GM19455 (cell line): ENCODE results near the gene ZNFX1.
"Not testable (repeated sequence)": the region's sequence is repeated elsewhere in the genome, so short reads cannot be mapped to it uniquely, and the experiment has no call there.

Source experiments
- ATAC-seq: cut with Tn5 transposase; IDR thresholded peaks from one replicate; pipeline ENCODE4 v1.9.1; 2021; ENCODE audit not compliant: unreplicated experiment

The ZNFX1 gene

DNA sequence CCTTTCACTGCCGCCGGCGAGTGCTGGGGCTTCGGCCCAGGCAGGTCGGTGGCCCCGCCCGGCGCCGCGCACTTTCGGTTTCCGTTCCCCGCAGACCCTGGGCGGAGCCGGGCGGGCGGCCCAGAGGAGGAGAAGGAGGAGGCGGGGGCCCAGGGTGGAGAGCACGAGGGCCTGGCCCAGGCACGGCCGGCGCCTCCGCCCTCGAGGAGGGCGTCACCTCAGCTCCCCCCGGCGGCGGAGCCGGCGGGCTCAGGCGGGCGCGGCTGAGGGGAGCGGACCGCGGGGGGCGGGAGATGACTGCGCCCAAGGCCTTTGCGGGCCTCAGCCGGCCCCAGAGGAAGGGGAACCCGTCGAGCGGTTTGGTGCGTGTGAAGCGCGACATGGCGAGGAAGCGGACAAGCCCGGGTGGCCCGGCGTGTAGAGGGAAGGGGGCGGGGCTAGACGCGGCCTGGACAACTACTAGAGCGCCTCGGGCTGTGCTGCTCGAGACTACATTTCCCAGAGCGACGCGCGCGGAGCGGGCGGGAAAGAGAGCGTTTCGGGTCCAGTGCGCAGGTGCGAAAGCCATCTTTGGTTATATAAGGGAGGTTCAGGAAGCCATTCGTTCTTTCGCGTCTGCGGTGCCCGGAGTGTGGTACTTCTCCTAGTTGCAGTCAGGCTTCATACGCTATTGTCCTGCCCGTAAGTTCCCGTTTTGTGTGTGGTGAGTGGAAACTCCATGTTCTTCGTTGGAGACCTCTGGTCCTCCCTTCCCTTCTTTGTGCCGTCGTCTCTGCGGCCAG lies at the start of gene ZNFX1:
TSS of gene ZNFX1 (minus strand) at position 22 of the 782 bp plus-strand sequence. CDS start 2,218 bp downstream, outside the sequence.
- peak; percentile 82 for ATAC-seq

DNA sequence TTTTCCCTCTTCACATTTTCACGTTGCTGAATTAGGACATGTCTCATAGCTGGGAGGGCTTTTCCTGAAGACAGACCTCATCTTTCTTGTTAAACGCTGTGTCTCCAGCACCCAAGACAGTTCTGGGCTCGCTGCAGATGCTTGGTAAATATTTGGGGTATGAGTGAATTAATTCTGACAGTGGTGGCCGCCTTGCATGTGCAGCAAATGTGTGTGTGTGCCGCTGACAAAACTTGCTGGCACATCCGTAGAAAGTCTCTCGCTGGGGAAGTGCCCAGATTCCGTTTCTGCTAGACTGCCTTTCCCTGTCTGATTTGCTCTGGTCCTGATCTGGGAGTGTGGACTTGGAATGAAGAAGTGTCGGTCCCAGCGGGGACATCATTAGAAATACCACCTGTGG lies 48.2 kb upstream of the ZNFX1 start:
- ATAC-seq: no peak

DNA sequence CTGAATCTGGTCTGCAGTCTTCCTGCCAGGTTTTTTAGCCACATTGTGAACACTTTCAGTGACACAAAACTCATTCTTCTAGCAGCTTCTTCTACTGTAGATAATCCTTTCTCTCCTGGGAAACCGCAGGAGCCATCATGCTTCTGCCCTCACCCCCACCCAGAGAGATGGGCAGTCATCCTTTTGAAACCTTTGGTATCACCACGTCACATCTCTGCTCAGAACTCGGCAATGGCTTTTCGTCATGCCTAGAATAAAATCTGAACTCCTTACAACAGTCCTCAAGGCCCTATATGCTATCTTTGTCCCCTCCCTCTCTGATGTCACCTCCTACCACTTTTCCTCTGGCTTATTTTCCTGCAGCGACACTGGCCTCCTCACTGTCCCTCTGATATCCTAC lies 46.4 kb upstream of the ZNFX1 start:
- no peak for ATAC-seq

DNA sequence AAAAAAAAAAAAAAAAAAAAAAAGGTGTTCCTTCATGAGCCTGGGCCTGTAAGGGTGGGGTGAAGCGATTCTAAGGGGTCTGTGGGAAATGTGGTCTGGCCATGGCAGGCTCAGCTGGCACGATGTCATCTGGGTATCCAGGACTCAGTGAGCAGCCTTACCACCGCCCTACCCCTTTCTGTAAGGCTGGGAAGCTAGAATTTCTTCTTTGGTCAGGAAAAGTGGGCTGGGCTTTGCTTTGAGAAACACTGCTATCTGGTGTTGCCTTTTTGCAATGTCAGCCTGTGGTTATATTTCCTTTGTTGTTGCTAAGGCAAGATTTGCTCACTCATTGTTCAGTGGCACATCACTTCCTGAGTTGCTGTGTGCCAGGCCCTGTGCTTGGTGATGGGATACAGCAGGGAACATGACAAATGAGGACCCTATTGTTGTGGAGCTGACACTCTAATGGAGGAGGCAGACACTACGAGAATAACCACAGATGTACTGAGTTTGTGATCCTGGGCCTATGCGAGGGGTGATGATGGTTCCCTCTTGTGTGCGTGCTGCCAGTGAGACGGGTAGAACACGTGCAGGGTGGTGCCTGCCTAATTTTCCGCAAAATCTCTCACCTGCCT lies 45.9 kb upstream of the ZNFX1 start:
- ATAC-seq: no peak

DNA sequence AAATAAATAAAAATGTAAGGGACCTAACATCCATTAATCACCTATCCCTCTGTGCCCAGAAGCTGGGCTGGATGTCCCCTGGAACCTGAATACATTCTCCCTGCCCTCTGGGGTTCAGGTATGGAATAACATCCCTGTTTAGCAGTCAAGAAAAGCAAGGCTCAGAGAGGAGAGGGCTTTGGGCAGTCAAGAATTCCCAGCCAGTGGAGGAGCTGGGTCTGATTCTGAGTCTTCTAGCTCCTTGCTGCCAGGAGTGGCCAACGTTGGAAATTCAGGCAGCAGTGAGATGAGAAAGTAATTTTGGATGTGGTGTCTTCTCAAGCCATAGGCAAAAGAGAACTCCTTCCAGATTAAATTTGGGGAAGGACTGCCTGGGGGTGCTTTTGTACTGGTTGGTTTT lies 42.6 kb upstream of the ZNFX1 start:
- no peak for ATAC-seq

DNA sequence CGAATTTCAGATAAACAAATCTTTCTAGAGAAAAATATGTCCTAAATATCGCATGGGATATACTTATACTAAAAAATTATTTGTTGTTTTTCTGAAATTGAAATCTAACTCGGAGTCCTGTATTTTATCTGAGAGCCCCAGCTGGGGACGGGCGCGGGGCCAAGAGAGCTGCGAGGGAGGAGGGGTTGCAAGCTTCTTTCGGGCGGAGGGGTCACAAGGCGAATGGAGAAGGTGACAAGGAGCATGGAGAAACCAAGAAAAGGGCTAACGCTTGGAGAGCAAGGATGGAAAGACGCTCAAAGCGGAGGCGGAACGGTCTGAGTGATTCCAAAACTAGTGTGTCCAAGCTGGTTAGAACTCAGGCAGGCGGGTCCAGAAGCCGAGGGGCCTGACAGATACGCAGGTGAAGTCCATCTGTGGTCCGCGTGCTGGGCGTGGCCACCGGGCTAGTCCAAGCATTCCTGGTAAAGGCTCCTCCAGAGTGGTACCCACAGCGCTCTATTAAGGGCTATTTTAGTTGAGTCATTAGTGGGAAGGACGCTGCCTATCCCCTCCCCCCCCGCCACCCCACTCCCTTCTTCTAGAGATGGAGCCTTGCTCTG lies 41.5 kb upstream of the ZNFX1 start:
- no peak for ATAC-seq

DNA sequence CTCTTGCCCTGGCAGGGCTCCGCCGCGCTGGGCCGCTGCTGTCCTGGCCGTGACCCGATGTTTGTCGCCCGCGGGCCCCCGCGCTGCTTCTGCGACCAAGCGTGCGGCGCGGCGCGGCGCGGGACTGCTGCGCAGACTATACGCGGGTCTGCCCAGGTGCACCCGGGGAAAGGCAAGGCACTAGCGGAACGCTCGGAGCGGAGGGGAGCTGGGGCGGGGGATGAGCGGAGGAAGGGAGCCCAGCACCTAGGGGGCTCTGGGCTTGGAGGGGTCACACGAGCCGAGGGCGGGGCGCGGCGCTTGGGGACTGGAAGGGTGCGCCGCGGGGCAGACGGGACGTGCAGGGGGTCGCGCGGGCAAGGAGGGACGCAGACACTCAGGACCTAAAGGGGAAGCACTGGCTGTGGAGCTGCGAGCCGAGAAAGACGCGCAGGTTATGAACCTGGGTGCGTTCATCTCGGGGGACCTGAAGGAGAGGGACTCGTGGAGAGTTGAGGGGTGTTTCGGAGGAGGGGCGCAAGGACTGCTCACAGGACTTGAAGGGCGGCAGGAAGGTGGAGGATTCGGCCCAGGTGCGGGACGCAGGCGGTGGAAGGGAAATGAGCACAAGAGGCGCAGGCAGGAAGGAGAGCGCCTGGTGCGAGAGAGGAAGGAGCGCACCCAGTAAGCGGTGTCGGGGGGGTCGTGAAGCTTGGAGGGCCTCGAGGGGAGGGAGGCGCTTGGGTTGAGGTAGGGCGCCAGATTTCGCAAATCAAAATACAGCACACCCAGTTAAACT lies 40.8 kb upstream of the ZNFX1 start:
- no peak for ATAC-seq

DNA sequence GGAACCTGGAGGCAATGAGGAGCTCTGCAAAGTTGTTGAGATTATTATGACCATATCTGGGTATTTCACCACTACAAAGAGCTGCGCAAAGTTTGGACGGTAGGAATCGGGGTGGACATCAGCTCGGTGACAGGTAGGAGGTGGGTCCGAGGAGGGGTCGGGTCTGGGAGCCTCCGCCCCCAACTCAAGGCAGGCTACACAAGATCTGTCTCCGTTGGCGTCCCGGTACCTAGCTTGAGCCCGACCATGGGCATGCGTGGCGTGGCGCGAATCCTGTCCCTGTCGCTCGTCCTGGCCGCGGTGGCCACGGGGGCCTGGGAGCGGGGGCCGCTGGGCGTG lies 40.2 kb upstream of the ZNFX1 start:
- no peak for ATAC-seq

DNA sequence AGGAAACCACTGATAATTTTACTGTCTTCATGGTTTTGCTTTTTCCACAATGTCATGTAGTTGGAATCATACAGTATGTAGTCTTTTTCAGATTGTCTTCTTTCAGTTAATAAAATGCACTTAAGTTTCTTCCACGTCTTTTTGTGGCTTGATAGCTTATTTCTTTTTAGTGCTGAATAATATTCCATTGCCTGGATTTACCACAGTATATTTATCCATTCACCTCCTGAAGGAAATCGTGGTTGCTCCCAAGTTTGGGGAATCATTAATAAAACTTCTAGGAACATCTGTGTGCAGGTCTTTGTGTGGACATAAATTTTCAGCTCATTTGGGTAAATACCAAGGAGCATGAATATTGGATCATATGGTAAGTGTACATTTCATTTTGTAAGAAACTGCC lies 38.8 kb upstream of the ZNFX1 start:
- no peak for ATAC-seq

DNA sequence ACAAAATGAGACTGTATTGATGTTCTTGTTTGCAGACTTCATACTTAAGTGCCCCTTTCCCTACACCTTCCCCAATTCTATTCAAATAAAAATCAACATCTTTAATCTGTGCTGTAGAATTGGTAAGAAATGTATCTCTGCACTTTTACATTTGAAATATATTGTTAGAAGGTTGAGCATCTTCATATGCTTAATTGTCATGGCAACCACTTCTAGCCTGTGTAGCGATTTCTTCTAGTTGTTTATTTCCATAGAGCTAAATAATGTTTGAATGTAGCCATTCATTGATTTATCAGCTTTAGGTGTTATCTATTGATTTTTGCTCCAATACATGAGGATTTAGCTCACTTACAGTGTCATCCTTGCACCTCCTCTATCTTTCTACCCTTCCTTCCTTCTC lies 37.7 kb upstream of the ZNFX1 start:
- ATAC-seq: no peak

DNA sequence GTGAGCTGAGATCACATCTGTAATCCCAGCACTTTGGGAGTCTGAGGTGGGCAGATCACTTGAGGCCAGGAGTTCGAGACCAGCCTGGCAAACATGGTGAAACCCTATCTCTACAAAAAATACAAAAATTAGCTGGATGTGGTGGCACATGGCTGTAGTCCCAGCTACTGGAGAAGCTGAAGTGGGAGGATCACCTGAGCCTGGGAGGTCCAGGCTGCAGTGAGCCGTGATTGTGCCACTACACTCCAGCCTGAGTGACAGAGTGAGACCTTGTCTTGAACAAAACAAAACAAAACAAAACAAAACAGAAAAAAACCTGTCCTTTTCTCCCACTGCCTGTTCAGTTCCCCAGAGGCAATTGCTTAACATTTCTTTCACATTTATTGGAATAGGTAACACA lies 36.2 kb upstream of the ZNFX1 start:
- not testable (repeated sequence) for ATAC-seq

DNA sequence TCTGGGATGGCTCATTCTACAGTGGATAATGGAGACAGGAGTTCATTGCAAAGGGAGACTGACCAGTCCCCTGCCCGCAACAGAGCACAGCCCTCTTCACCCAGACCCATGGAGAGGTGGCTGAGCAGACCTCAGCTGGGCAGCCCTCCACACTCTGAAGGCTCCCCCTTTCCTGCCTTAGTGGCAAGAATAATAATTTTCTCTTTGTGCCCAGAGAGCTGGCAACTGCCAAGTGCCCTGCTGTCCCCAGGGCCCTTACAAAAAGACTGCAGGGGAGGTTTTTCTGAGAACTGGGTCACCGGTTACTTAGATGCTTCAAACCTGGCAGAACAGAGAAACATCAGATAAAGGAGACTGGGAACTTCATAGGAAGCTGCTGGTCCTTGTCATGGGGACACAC lies 35.4 kb upstream of the ZNFX1 start:
- ATAC-seq: no peak

DNA sequence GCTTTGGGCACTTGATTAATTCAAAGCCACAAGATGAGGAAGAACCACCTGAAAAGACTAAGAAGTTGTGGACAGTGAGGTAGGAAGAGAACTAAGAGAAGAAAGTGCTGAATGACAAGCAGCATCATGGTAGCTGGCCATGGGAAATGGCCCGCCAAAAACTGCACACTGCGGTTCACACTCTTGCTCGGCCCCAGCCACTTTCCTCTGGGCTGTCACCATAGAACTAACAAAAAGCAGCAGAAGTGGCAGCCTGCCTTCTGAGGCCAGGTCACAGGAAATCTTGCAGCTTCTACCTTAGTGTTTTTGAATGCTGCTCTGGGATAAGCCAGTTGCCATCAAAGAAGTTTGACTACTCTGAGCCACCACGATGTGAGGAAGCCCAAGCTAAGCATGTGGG lies 34.8 kb upstream of the ZNFX1 start:
- ATAC-seq: no peak

DNA sequence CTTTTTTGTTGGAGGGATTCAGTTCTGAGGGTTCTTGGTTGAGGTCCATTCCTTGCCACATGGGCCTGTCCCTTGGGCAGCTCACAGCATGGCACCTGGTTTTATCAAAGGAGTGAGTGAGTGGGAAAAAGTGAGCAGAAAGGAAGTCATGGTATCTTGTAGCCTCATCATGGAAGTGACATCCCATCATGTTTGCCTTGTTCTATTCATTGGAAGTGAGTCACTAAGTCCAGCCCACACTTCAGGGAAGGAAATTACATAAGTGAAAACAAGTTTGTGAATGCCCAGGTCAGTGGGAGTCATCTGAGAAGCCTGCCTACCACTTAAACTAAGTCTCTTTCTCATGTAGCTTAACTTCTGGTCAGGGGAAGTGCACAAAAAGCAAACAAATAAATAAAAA lies 32.8 kb upstream of the ZNFX1 start:
- ATAC-seq: no peak

DNA sequence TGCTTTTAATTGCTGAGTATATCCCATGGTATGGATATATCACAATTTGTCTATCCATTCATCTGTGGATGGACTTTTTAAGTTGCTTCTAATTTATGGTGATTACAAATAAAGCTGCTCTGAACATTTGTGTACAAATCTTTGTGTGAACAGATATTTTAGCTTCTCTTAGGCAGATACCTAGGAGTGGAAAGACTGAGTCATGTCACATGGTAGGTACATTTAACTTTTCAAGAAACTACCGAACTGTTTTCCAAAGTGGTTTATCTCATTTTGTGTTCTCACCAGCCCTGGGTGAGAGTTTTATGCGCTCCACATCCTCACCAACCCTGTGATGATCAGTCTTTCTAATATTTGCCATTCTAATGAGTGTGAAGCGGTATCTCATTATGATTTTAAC lies 31.0 kb upstream of the ZNFX1 start:
- no peak for ATAC-seq

DNA sequence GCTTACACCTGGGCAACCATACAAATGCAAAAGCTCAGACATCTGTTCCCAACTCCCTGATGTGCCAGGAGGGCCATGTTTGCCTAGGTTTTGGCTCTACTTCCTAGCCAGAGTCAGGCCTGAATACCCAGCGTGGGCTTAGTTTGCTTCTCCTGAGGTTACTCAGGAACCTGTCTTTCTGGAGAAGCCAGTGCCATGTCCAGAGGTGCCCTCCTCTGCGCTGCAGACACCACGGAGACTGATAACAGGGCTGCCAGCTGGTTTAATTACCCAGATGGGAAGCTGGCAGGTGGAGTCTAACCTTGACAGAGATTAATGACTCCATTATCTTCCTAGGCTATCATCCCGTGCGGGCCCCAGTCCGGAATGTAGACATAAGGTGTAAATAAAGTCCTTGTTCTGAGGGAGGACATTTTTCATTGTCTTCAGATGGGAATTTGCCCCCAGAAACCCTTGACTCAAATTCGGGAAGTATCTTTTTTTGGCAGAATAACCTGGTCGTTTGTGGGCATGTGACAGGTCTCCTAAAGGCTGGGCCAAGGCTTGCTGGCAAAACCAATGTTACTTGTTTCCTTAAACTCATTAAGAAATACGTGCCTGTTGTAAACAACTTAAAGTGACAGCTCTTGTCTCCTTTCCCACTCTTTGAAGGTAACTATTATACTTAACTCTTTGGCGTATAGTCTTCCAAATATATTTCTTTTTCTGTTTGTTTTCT lies 29.2 kb upstream of the ZNFX1 start:
- no peak for ATAC-seq

DNA sequence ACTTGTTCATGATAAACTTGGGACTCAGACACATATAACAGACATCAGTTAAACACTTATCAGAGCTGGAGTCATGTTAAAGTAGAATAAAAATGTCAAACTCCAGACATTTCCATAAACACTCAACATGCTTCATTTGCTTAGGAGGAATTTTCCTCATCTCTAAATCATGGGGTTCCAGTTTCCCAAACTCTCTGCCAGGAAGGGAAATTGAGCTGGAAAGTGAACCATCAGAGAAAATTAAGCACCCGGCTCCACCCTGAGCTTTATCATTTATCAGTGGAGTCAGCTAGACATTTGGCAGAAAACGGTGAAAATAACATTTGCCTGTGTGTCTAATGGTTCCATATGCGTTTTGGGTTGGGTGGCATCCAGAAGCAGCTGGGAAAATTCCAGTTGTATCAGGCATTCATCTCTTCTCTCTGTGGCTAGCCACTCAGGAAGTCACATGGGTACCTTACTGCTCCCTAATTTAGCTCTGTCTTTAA lies 25.3 kb upstream of the ZNFX1 start:
- ATAC-seq: no peak

DNA sequence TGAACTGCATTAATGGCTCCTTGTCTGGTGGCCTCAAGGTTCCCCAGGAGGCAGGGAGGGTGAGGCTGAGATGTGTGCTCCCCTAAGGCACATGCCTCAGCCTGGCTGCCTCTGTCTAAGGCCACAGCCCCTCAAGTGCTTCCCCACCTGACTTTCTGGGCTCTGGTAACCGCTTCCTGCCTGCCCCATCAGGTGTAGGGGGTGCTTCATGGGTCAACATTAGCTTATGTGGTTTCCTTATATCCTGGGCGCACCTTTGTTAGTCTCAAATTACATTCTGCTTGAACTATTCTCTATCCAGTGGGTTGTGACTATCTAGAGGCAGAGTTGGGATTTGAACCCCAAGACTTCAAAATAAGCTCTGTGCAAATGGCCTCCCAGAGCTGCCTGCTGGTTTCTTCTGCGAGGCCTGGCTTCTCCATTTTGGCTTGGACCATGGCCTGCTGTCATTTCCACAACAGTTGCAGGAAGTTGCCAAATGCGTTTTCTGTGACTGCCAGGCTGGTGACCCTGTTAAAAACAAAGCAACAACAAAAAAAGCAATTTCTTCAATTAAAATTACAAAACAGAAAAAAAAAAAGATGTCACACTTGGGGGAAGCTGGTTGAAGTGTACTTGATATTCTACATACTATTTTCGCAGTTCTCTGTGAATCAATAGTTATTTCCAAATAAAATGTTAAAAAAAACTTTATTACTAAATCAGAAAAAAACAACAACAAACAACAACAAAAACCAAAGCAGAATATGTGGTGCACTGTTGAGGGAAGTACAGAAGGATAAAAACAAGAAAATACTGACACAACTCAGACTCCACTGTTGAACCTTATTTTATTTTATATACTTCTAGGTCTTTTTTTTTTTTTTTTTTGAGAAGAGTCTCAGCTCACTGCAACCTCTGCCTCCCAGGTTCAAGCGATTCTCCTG lies 20.0 kb upstream of the ZNFX1 start:
- no peak for ATAC-seq

DNA sequence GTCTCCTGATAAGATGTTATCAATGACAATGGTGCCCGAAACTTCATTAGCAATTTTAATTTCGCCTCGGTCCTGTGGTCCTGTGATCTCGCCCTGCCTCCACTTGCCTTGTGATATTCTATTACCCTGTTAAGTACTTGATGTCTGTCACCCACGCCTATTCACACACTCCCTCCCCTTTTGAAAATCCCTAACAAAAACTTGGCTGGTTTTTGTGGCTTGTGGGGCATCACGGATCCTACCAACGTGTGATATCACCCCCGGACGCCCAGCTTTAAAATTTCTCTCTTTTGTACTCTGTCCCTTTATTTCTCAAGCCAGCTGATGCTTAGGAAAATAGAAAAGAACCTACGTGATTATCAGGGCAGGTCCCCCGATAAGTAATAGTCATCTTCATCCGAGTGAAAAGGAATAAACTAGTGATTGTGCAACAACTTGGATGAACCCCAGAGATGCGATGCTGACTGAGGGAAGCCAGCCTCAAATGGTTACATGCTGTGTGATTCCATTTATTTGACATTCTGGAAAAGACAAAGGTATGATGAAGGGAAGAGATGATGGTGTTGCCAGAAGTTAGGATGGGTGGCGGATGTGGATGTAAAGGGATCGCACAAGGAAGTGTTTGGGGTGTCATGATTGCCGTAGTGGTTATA lies 16.3 kb upstream of the ZNFX1 start:
- ATAC-seq: not testable (repeated sequence)
